ENCODE data around the gene YLPM1. TPM values are rescaled to one million over a fixed set of nuclear protein-coding genes. Genes with fewer than 3 reads are reported as not detected.
A peak's percentile ranks its signal among the peaks of the same experiment; 100 is the strongest.

Gene YLPM1
- total and polyA plus RNA-seq, 12 donors = 8.4 to 45.9 (median 36.3) TPM

DNA sequence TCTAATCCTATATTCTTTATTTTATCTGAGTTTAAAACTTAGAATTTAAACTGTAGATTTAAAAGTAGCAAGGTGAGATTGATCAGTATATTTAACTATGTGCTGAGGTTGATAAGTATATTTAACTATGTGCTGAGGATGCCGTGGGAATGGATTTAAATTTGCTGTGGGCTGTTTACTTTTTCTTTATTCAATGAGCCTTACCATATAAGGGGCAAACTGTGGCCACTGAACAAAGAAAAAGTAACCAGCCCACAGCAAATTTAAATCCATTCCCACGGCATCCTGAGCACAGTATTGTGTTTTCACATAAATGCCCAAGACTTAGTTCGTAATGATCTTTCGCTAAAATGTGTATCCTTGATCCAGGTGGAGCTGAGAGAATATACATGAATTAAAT is 69.7 kb downstream of the YLPM1 start:
- Histone ChIP-seq H3K27ac (no peak overlapping the region), H3K9me3 (no peaks in the 10 kb centered on the region), H3K36me3 (peaks cover 0 to 81% (median 21%) of the 10 kb centered on the region in 9 donors), H3K27me3 (no peaks in the 10 kb centered on the region), H3K4me1 (peaks cover 0 to 24% (median 0%) of the 10 kb centered on the region in 9 donors), H3K4me3 (no peak overlapping the region)
- ATAC-seq (no peak), DNase-seq (no peak)
- WGBS, 2 donors = 95 to 96% methylated on average over 4 of the region's 4 CpGs
- TF ChIP-seq, protein P1, sequence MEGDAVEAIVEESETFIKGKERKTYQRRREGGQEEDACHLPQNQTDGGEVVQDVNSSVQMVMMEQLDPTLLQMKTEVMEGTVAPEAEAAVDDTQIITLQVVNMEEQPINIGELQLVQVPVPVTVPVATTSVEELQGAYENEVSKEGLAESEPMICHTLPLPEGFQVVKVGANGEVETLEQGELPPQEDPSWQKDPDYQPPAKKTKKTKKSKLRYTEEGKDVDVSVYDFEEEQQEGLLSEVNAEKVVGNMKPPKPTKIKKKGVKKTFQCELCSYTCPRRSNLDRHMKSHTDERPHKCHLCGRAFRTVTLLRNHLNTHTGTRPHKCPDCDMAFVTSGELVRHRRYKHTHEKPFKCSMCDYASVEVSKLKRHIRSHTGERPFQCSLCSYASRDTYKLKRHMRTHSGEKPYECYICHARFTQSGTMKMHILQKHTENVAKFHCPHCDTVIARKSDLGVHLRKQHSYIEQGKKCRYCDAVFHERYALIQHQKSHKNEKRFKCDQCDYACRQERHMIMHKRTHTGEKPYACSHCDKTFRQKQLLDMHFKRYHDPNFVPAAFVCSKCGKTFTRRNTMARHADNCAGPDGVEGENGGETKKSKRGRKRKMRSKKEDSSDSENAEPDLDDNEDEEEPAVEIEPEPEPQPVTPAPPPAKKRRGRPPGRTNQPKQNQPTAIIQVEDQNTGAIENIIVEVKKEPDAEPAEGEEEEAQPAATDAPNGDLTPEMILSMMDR (IDR thresholded peaks at IDR 0.05) = no peak
- intact Hi-C loops (cut with DNase I) = no loop called here

DNA sequence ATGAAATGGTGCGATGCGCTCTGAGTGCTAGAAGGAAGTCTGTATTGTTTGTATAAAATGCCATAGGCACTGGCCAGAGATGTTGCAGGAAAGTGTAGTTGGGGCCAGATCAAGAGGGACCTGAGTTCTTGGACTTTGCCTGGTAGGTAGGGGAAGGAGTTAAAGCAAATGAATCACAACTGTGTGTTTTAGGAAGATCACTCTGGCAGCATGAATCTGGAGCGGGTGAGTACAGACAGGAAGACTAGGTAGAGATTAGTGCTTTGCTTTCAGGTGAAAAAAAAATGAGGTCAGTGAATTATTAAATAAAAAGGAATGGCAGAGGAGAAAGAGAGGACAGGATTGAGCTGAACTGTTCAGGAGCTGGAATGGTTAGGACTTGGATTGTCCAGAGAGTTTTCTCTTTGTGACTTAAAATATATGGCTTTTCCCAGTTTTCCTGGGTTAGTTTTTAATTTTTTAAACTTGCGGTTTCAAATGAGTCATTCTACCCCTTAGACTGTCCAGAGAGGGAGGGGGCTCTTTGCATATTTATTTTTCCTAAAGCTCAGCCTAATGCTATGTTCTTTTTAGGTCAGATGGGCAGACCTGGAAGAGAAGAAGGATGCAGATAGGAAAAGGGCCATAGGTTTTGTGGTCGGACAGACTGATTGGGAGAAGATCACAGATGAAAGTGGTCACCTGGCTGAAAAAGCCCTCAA is 71.7 kb downstream of the YLPM1 start:
- Histone ChIP-seq H3K36me3 (peaks cover 0 to 67% (median 17%) of the 10 kb centered on the region in 9 donors), H3K4me3 (no peak overlapping the region), H3K9me3 (no peaks in the 10 kb centered on the region), H3K4me1 (peaks cover 0 to 28% (median 0%) of the 10 kb centered on the region in 9 donors), H3K27ac (no peak overlapping the region), H3K27me3 (no peaks in the 10 kb centered on the region)
- DNase-seq = no peak
- TF ChIP-seq, protein P1 (IDR thresholded peaks at IDR 0.05) = no peak
- intact Hi-C loops (cut with DNase I) = no loop called here
- ATAC-seq = no peak
- 75 to 87% methylated on average over 5 of the region's 5 CpGs for WGBS, 2 donors

DNA sequence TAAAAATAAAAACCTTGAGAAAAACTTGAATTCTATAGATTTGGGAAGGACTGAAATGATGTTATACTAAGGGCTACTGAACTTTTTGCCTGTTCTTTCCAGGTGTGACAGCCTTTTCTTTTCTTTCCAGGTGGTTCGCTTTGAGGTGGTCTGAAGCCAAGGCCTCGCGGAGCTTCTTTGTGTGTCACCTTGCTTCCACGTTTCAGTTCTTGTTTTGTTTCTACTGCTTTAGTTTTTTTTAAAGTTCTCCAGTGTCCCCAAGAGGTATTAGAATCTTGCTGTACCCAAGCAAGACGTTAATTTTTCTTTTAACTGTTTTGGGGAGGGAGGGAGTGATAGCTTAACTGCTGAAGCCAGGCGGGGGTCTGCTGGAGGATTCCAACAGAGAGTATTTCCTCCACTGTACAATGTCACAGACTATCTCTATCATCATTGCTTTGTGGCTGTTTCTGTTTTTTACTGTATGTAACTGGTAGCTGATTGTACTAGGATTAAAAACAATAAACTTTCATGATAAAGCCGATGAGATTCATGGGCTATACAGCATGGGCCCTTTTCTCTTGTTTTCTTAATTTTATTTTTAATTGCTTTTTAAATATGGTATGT is 72.6 kb downstream of the YLPM1 start:
- whole genome bisulfite sequencing, 2 donors = 81 to 83% methylated on average over 7 of the region's 7 CpGs
- Histone ChIP-seq H3K27ac (peak overlapping the region in 1 of 10 donors; percentile 31), H3K36me3 (peaks cover 0 to 67% (median 9%) of the 10 kb centered on the region in 9 donors), H3K9me3 (no peaks in the 10 kb centered on the region), H3K4me1 (peaks cover 0 to 28% (median 0%) of the 10 kb centered on the region in 9 donors), H3K4me3 (no peak overlapping the region), H3K27me3 (no peaks in the 10 kb centered on the region)
- no peak for DNase-seq
- intact Hi-C loops (cut with DNase I) = no loop called here
- TF ChIP-seq, protein P1 (IDR thresholded peaks at IDR 0.05) = no peak
- ATAC-seq = no peak

DNA sequence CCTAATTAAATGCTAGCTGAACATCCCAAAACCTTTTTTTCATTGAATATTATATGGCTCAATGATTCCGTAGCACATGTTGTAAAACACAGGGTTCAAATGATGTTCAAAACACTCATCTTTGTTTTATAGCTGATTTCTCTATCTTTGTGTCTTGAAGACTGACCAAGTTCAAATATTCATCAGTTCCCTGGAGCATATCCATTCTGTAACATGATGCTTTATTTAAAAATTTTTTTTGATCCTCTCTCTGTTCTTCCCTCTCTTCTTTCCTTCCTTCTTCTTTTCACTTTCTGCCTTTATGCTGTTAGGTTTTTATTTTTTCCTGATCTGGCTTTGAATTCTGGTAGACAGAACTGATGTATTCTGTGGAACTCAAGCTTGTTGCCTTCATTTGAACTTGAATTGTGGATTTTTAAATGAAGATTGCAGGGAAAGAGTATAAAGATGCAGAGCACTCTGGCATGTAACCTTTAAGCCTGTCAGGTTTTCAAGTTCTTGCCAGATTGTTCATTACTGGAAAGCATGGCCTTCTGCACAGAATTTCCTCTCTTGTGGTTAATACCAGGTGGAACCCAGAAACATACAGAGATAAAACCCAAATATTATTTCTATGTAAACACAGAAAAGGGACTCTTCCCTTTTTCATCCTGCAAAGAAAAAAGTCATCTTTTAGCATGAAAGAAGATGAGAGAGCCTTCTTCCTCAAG is 73.3 kb downstream of the YLPM1 start:
- TF ChIP-seq, protein P1 (IDR thresholded peaks at IDR 0.05) = no peak
- Histone ChIP-seq H3K9me3 (no peaks in the 10 kb centered on the region), H3K27me3 (no peaks in the 10 kb centered on the region), H3K4me1 (peaks cover 0 to 32% (median 0%) of the 10 kb centered on the region in 9 donors), H3K4me3 (no peak overlapping the region), H3K36me3 (peaks cover 0 to 63% (median 4%) of the 10 kb centered on the region in 9 donors), H3K27ac (peak overlapping the region in 2 of 10 donors; percentile 31 to 75)
- intact Hi-C loops (cut with DNase I) = no loop called here
- WGBS, 2 donors = 82 to 89% methylated on average over 1 of the region's 1 CpG
- ATAC-seq (no peak), DNase-seq (no peak)

All from heart right ventricle (tissue), 16 donors.